D341Med (cell line): ENCODE measurements around the gene EHBP1L1.
"Not testable (repeated sequence)": the region's sequence is repeated elsewhere in the genome, so short reads cannot be mapped to it uniquely, and the experiment has no call there.

Experiments used
- DNase-seq: peaks from one replicate; pipeline ENCODE4 v3.0.0; 2012; ENCODE audit warnings: low spot score

Gene EHBP1L1

DNA sequence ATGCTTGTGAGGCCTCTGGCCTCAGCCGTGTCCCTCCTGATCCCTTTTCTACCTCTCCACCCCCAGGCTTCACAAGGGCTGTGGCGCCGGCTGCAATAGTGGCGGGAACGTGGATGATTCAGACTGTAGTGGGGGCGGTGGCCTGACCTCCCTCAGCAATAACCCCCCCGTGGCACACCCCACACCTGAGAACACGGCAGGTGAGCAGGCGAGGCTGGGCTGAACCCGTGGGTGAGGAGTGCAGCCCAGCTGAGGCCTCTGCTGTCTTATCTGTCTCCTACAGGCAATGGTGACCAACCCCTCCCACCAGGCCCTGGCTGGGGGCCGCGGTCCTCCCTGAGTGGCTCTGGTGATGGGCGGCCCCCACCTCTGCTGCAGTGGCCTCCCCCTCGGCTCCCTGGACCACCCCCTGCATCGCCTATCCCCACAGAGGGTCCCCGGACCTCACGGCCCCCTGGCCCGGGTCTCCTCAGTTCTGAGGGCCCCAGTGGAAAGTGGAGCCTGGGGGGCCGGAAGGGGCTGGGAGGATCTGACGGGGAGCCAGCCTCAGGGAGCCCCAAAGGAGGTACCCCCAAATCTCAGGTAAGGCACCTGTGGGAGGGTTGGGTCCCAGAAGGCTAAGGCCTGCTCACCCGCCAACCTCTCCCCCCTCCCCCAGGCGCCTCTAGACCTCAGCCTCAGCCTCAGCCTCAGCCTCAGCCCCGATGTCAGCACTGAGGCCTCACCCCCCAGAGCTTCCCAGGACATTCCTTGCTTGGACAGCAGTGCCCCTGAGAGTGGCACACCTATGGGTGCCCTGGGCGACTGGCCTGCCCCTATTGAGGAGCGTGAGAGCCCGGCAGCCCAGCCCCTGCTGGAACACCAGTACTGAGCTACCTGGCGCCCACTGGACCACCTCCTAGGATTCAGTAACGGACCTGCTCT lies 60.5 kb downstream of the EHBP1L1 start:
- no peak for DNase-seq

DNA sequence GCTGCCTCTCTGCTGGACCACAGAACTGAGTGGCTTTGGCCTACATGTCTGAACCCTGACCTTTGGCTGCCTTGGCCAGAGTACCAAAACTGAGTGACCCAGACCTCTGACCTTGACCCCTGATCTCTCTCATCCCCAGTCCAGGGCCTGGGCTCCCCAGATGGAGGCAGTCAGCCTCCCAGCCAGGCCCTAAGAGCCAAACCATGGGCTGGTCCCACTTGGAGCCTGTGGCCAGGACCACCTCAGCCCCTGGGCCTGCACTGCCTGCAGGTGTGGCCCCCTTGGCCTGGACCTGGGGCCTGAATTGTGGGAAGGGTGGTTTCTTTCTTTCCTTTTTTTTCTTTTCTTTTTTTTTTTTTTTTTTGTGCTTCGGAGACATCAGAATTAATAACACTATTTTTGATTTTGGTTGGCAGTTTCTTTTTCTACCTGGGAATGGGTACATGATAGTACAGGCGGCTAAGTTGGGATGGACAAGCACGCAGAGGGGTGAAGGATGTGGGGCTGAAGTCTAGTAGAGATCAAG lies 61.2 kb downstream of the EHBP1L1 start:
- no peak for DNase-seq

DNA sequence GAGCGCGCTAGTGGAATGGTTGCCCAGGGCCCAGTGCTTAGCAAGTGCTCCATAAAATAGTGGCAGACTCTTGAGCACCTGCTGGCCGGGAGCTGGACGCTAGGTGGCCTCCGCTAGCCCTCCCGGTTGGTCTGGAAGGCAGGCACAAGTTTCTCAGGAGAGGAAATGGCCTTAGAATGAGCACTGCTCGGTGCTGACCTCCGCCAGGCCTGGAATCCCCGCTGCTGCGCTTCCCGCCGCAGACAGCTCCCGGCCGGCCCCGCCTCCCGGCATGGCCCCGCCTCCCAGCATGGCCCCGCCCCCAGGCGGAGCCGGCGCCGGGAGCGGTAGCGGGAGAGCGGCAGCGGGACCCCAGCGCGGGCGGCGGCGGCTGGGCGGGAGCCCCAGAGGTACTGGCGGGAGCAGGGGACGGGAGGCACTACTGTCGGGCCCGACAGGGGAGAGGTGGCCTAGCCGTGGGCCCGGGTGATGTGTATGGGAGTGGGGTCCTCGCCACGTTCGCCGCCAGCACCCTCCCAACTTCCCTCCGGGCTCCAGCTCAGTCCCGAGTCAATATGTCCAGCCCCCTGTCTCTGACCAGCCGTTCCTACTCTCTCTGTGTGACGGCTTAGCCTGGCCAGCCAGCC lies 62.1 kb downstream of the EHBP1L1 start, which contains the start of gene SIPA1:
Gene SIPA1, plus strand, starts transcription at position 308 of the 626 bp plus-strand sequence. CDS start 2,821 bp downstream, outside the sequence.
- peak; percentile 96 for DNase-seq

DNA sequence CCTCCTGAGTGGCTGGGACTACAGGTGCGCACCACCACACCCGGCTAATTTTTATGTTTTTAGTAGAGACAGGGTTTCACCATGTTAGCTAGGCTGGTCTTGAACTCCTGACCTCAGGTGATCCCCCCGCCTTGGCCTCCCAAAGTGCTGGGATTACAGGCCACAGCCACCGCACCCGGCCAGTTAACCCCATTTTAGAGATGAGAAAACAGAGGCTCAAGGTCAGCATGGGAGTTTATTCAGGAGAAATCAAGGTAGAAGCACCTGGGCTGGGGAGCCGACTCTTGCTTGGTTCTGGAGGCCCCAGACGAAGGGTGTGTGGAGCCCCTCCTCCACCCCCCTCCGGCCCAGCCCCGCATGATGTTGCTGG lies 63.4 kb downstream of the EHBP1L1 start:
- DNase-seq = not testable (repeated sequence)

DNA sequence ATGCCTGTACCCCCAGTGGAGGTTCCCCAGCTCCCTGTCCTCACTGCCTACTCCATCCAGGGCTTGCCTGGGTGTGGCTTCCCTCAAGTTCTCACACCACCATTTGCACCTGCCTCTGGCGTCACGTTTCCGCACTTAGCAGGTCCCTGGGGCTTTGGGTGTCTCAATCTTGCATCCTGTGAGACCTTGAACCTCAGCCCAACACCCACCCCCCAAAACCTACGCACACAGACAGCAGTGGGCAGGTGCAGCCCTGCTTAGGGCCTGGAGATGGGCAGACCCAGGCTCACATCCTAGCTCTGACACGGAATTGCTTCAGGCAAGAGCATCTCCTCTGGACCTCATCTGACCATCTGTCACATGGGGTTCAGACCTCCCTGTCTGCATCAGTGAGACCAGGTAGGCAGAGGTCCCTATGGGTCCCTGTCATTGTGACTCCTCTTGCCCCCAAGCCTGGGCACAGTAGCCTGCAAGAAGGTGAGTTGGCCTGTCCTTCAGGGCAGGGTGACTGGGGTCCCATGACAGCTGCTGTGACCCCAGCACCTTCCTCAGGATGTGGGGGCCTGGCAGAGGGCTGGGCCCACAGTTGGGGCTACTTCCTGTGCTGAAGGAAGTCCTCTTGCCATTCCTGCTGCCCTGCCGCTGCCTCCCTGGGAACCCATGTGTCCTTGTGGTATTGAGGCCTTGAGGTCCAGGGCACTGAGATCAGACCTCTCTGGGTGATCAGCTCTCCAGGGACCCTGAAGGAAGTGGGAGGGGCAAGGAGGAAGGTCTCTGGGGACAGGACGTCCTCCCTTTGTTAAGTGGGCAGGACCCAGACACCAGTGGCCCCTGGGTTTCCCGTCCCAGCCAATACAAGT lies 64.0 kb downstream of the EHBP1L1 start:
- no peak for DNase-seq

- DNase-seq = no peak
Measured at GRCh38 chr11:65640483-65641296, 64.8 kb downstream of the EHBP1L1 start.

- no peak for DNase-seq
Measured at GRCh38 chr11:65641297-65642013, 65.6 kb downstream of the EHBP1L1 start.
